Measurements from ENCODE around the gene RPTOR. TPM values are rescaled to one million over a fixed set of nuclear protein-coding genes. Genes with fewer than 3 reads are reported as not detected.
"Not testable (repeated sequence)": the region's sequence is repeated elsewhere in the genome, so short reads cannot be mapped to it uniquely, and the experiment has no call there.

The RPTOR gene
- total RNA-seq, 2 experiments from 2014 or later: 60.0 to 67.2 TPM

GRCh38 chr17:80862481-80862961 lies 317.9 kb downstream of the RPTOR start:
- ChIA-PET CTCF (interaction anchor here (1.5 kb wide), 1 partner anchor 15 kb away, joined by 4 read pairs; no protein-coding TSS in a partner anchor), POLR2A (interaction anchor here (0.7 kb wide), 1 partner anchor 14 kb away, joined by 3 read pairs; no protein-coding TSS in a partner anchor)

GRCh38 chr17:80862978-80863377 lies 318.3 kb downstream of the RPTOR start:
- POLR2A ChIA-PET: no interaction called here

GRCh38 chr17:80863626-80864025 lies 319.0 kb downstream of the RPTOR start:
- POLR2A ChIA-PET: no interaction called here
- CTCF ChIA-PET: interaction anchor here (1.0 kb wide), 1 partner anchor 36 kb away, joined by 5 read pairs; no protein-coding TSS in a partner anchor

More at GRCh38 chr17:80862978-80863377, 318.3 kb downstream of the RPTOR start:
- CTCF ChIA-PET: interaction anchor here (1.5 kb wide), 1 partner anchor 14 kb away, joined by 4 read pairs; no protein-coding TSS in a partner anchor

GRCh38 chr17:80864751-80865150 lies 320.1 kb downstream of the RPTOR start:
- POLR2A ChIA-PET: no interaction called here
- CTCF ChIA-PET: interaction anchor here (2.6 kb wide), 1 partner anchor 13 kb away, joined by 12 read pairs; no protein-coding TSS in a partner anchor

DNA sequence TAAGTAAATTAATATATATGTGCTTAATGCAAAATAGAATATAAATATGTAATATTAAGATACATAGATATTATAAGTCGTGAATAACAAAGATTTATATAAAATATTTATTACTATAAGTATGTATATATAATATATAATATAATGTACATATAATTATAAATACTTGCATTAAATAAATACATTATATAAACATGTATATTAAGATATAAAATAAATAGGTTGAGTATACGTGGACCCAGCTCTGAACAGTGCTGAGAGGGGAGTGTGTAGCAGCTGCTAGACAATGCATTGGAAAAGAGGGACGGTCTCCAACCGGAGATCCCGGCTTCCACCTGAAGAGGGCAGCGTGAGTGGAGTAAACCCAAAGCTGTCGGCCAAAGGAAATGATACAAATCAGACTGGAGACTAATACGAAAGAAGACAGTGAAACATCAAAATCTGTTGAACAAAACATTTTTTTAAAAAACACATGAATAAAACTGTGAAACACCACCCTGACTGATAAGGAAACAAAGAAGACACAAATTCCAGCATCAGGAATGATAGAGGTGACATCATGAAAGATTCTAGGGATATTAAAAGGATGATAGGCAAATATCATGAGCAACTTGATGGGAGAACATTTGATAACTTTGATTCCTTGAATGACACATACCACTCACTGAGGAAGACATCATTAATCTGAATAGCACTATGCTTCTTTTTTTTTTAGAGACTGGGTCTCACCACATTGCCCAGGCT lies 321.6 kb downstream of the RPTOR start:
- ChIA-PET POLR2A (interaction anchor here (1.1 kb wide), 1 partner anchor 26 kb away, joined by 3 read pairs; no protein-coding TSS in a partner anchor), CTCF (interaction anchor here (1.0 to 2.6 kb wide), 5 partner anchors 9 to 104 kb away, joined by 3 to 12 read pairs (median 6); no protein-coding TSS in a partner anchor)

- CTCF ChIA-PET: no interaction called here
- POLR2A ChIA-PET: no interaction called here
Observed at GRCh38 chr17:80868022-80868609, 323.5 kb downstream of the RPTOR start.

DNA sequence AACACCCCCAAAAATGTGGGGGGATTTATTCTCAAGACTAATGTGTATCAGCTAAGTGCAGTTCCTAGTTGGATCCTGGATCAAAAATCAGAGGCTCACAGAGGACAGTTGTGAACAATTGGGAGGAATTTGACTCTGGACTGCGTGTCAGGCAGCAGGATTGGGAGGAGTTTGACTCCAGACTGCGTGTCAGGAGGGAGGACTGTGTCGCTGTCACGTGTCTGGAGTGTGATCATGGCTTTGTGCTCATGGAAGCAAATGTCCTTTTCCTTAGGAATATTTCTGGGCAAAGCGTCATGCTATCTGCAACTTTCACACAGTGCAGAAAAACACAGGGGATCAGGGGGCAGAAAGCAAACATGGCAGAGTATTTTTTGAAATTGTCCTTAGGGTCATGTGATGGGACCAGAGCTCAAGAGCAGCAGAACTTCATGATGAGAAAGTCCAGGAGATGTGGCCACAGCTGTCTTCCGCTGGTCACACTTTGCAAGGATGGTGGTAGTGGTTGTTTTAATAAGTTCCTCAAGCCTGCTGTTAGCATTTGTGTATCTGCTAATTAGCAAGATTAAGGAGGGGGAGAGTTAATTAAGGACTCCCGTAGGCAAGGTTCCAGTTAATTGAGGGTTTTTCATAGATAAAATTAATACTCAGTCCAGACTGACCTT lies 325.0 kb downstream of the RPTOR start:
- ChIA-PET POLR2A (no interaction called here), CTCF (no interaction called here)

- ChIA-PET CTCF (no interaction called here), POLR2A (no interaction called here)
Observed at GRCh38 chr17:80870401-80870800, 325.8 kb downstream of the RPTOR start.

- CTCF ChIA-PET: interaction anchor here (1.4 kb wide), 1 partner anchor 10 kb away, joined by 3 read pairs; no protein-coding TSS in a partner anchor
Observed at GRCh38 chr17:80871341-80871740, 326.7 kb downstream of the RPTOR start.

GRCh38 chr17:80872001-80872500 lies 327.4 kb downstream of the RPTOR start:
- POLR2A ChIA-PET: no interaction called here
- CTCF ChIA-PET: interaction anchor here (1.4 kb wide), 1 partner anchor 11 kb away, joined by 3 read pairs; no protein-coding TSS in a partner anchor

More at GRCh38 chr17:80871341-80871740, 326.7 kb downstream of the RPTOR start:
- POLR2A ChIA-PET: no interaction called here

- ChIA-PET POLR2A (interaction anchor here (0.9 kb wide), 1 partner anchor 16 kb away, joined by 3 read pairs; no protein-coding TSS in a partner anchor), CTCF (interaction anchor here (0.6 to 1.4 kb wide), 3 partner anchors 12 to 20 kb away, joined by 3 read pairs; no protein-coding TSS in a partner anchor)
Observed at GRCh38 chr17:80872501-80873306, 328.1 kb downstream of the RPTOR start.

GRCh38 chr17:80873307-80873951 lies 328.8 kb downstream of the RPTOR start:
- POLR2A ChIA-PET: interaction anchor here (0.9 kb wide), 1 partner anchor 17 kb away, joined by 3 read pairs; no protein-coding TSS in a partner anchor
- CTCF ChIA-PET: interaction anchor here (0.6 to 1.0 kb wide), 2 partner anchors 19 to 20 kb away, joined by 3 read pairs; no protein-coding TSS in a partner anchor

- CTCF ChIA-PET: no interaction called here
- POLR2A ChIA-PET: no interaction called here
Observed at GRCh38 chr17:80874866-80875445, 330.3 kb downstream of the RPTOR start.

GRCh38 chr17:80875480-80875995 lies 330.9 kb downstream of the RPTOR start:
- POLR2A ChIA-PET, CTCF ChIA-PET: not testable (repeated sequence)

DNA sequence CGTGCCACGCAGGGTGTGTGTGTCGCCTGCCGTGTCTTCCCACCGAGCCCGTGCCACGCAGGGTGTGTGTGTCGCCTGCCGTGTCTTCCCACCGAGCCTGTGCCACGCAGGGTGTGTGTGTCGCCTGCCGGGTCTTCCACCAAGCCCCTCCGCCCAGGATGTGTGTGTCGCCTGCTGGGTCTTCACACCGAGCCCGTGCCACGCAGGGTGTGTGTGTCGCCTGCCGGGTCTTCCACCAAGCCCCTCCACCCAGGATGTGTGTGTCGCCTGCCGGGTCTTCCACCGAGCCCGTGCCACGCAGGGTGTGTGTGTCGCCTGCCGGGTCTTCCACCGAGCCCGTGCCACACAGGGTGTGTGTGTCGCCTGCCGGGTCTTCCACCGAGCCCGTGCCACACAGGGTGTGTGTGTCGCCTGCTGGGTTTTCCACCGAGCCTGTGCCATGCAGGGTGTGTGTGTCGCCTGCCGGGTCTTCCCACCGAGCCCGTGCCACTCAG lies 331.9 kb downstream of the RPTOR start:
- ChIA-PET POLR2A (interaction anchor here (1.3 to 2.0 kb wide), 4 partner anchors 13 to 43 kb away, joined by 9 to 27 read pairs (median 15); no protein-coding TSS in a partner anchor), CTCF (interaction anchor here (1.3 to 2.2 kb wide), 5 partner anchors 11 to 43 kb away, joined by 4 to 21 read pairs (median 8); no protein-coding TSS in a partner anchor)

DNA sequence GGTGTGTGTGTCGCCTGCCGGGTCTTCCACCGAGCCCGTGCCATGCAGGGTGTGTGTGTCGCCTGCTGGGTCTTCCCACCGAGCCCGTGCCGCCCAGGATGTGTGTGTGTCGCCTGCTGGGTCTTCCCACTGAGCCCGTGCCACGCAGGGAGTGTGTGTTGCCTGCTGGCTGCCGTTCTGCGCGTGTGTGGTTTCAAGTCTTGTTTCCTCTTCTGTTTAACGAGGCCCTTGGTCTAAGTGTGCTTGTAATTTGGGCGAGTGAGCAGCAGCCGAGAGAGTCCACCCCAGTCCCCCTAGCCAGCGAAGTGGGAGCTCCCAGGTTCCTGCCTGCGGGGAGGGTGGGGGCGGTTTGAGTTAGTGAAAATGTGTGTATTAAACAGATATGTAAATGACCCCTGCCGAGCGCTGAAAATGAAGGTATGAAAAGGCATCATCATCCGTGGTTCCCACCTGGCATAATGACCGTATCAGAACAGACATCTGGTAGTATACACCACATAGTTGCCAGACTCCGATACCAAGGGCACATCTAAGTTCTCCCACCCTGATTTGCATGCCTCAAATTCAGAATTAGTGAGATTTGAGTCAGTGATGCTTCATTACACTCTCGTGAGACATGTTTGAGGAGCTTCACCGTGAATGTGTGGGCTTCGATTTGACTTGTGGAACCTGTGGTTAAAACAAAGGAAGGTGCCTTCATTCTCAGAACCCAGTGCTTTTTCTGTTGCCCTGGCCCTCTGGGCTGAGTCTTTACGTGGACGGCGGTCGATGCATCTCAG lies 332.5 kb downstream of the RPTOR start:
- POLR2A ChIA-PET: interaction anchor here (0.9 to 2.0 kb wide), 5 partner anchors 13 to 272 kb away, joined by 4 to 27 read pairs (median 12); no protein-coding TSS in a partner anchor
- CTCF ChIA-PET: interaction anchor here (0.5 to 2.2 kb wide), 9 partner anchors 12 to 302 kb away, joined by 3 to 21 read pairs (median 5); no protein-coding TSS in a partner anchor

Data from activated CD8-positive, alpha-beta memory T cell treated with anti-CD3 and anti-CD28 coated beads for 36 hours (primary cell).